PC-9 (cell line): Measurements from ENCODE around the gene HADHA. TPM values are rescaled to one million over a fixed set of nuclear protein-coding genes. Genes with fewer than 3 reads are reported as not detected.

Experiments
- BruUV-seq: library from RNA; stranded (reverse); fragments of 400-500 nt; replicated peaks from 2 replicates; lab custom pipeline; 2021; lab: Mats Ljungman, UMichigan
- CTCF ChIA-PET: fragments of 300-600 bp; sonication (Branson Sonifier 250); formaldehyde crosslinking; loops from one replicate; lab custom pipeline; 2022; ENCODE audit warnings: antibody characterized with exemption; lab: Charles Lee
- POLR2A ChIA-PET: fragments of 300-600 bp; sonication (Branson Sonifier 250); formaldehyde crosslinking; loops from one replicate; lab custom pipeline; 2022; ENCODE audit warnings: antibody characterized with exemption; ENCODE audit not compliant: unreplicated experiment; lab: Charles Lee
- DNase-seq, 2 experiments: peaks; one replicate each; pipeline versions ENCODE4 v3.0.0 to v3.0.0-alpha.2; 2015 to 2022; ENCODE audit warnings: mixed read lengths in 1 of 2
- H2AFZ ChIP-seq: fragments of 200-600 bp; sonication (generic); 2 replicates; pipeline ENCODE4 v1.8.1; 2017; ENCODE audit warnings: antibody characterized with exemption
- H3F3A ChIP-seq: fragments of 200-600 bp; sonication (generic); 2 replicates; pipeline ENCODE4 v1.8.1; 2017; ENCODE audit warnings: antibody characterized with exemption, mild to moderate bottlenecking, low read depth; ENCODE audit not compliant: insufficient read depth
- H3K27ac ChIP-seq: fragments of 200-600 bp; sonication (generic); 2 replicates; pipeline ENCODE4 v1.6.1; 2016; ENCODE audit warnings: mixed run types
- H3K27me3 ChIP-seq: fragments of 200-600 bp; sonication (generic); 2 replicates; pipeline ENCODE4 v1.6.1; 2016; ENCODE audit warnings: low read depth, mixed run types; ENCODE audit not compliant: insufficient read depth
- H3K36me3 ChIP-seq: fragments of 200-600 bp; sonication (generic); 2 replicates; pipeline ENCODE4 v1.6.1; 2016; ENCODE audit warnings: low read depth, mixed run types
- H3K4me1 ChIP-seq: fragments of 200-600 bp; sonication (generic); replicated peaks from 2 replicates; pipeline ENCODE4 v1.6.1; 2016; ENCODE audit warnings: mixed run types; ENCODE audit not compliant: insufficient read depth
- H3K4me2 ChIP-seq: fragments of 200-600 bp; sonication (generic); 2 replicates; pipeline ENCODE4 v1.6.1; 2017; ENCODE audit warnings: mixed run types
- H3K4me3 ChIP-seq: fragments of 200-600 bp; sonication (generic); 2 replicates; pipeline ENCODE4 v1.6.1; 2016; ENCODE audit warnings: mixed run types
- H3K79me2 ChIP-seq: fragments of 200-600 bp; sonication (generic); 2 replicates; pipeline ENCODE4 v1.6.1; 2017; ENCODE audit warnings: low read depth, mixed run types
- H3K9me2 ChIP-seq: fragments of 200-600 bp; sonication (generic); 2 replicates; pipeline ENCODE4 v1.8.1; 2017; ENCODE audit warnings: mild to moderate bottlenecking; ENCODE audit not compliant: insufficient read depth
- H3K9me3 ChIP-seq: fragments of 200-600 bp; sonication (generic); 2 replicates; pipeline ENCODE4 v1.8.1; 2016; ENCODE audit warnings: low read depth; ENCODE audit not compliant: insufficient read depth
- H4K20me1 ChIP-seq: fragments of 200-600 bp; sonication (generic); 2 replicates; pipeline ENCODE4 v1.8.1; 2017; ENCODE audit not compliant: insufficient read depth
- CTCF ChIP-seq: fragments of 200-600 bp; sonication (generic); conservative IDR thresholded peaks from 2 replicates; pipeline ENCODE4 v1.6.1; 2017; ENCODE audit warnings: mixed run types, antibody characterized with exemption, mild to moderate bottlenecking, moderate library complexity
- EZH2 ChIP-seq: fragments of 200-600 bp; sonication (generic); IDR thresholded peaks from 2 replicates; pipeline ENCODE4 v1.8.0; 2017; ENCODE audit warnings: antibody characterized with exemption, low read depth
- intact Hi-C: fragments of 100-400 bp; cut with micrococcal nuclease; formaldehyde crosslinking; loops from one replicate; pipeline ENCODE4 v1.10.0; 2022; ENCODE audit not compliant: unreplicated experiment
- total RNA-seq: library from RNA; stranded (reverse); gene quantifications from 2 replicates; pipeline ENCODE4 v1.2.3, GENCODE V29; 2021

Gene HADHA
- total RNA-seq, 1 experiment from 2014 or later: 129 TPM

GRCh38 chr2:26237868-26238267, 6.6 kb downstream of the HADHA start:
- no peak overlapping the region for H3K4me3 ChIP-seq
- 0 out of 2 replicates have a peak, but pooled peaks cover 6% of the 10 kb centered on the region for H3F3A ChIP-seq
- H3K9me3 ChIP-seq: no peaks in the 10 kb centered on the region
- H3K4me2 ChIP-seq: no peak overlapping the region
- H3K79me2 ChIP-seq: peaks cover 49% of the 10 kb centered on the region
- POLR2A ChIA-PET: no interaction called here
- peaks cover 21% of the 10 kb centered on the region for H3K36me3 ChIP-seq
- CTCF ChIA-PET: no interaction called here
- TF ChIP-seq EZH2: no peak
- TF ChIP-seq CTCF: no peak
- BruUV-seq: no TSS peak
- peaks cover 9% of the 10 kb centered on the region for H4K20me1 ChIP-seq
- H3K9me2 ChIP-seq: no peaks in the 10 kb centered on the region
- no peak for DNase-seq
- H2AFZ ChIP-seq: no peak overlapping the region
- intact Hi-C loops: loop anchor here (10.0 kb wide), 1 partner anchor 507 kb away; no protein-coding TSS in a partner anchor
- H3K27ac ChIP-seq: no peak overlapping the region
- peaks cover 26% of the 10 kb centered on the region for H3K4me1 ChIP-seq
- H3K27me3 ChIP-seq: no peaks in the 10 kb centered on the region

- no peaks in the 10 kb centered on the region for H3K27me3 ChIP-seq
- H3F3A ChIP-seq: no peaks in the 10 kb centered on the region; the same call in 1 of the 2 replicates
- no peak overlapping the region for H3K4me3 ChIP-seq
- DNase-seq: no peak
- TF ChIP-seq EZH2 (no peak), CTCF (peak; percentile 55)
- H3K9me3 ChIP-seq: no peaks in the 10 kb centered on the region
- peaks cover 2% of the 10 kb centered on the region for H3K4me1 ChIP-seq
- CTCF ChIA-PET: interaction anchor here (0.7 kb wide), 1 partner anchor 82 kb away, joined by 5 read pairs; no protein-coding TSS in a partner anchor
- H3K36me3 ChIP-seq: peaks cover 40% of the 10 kb centered on the region
- no TSS peak for BruUV-seq
- H3K79me2 ChIP-seq: peaks cover 21% of the 10 kb centered on the region
- peaks cover 2% of the 10 kb centered on the region for H4K20me1 ChIP-seq
- H2AFZ ChIP-seq: no peak overlapping the region
- no peak overlapping the region for H3K4me2 ChIP-seq
- H3K27ac ChIP-seq: no peak overlapping the region
- H3K9me2 ChIP-seq: no peaks in the 10 kb centered on the region
- intact Hi-C loops: loop anchor here (2.0 to 10.0 kb wide), 2 partner anchors 96 to 510 kb away; no protein-coding TSS in a partner anchor
- POLR2A ChIA-PET: interaction anchor here (0.7 kb wide), 1 partner anchor 205 kb away, joined by 3 read pairs; no protein-coding TSS in a partner anchor
Measured at GRCh38 chr2:26235089-26235488, 9.3 kb downstream of the HADHA start.

GRCh38 chr2:26230806-26231205, 13.6 kb downstream of the HADHA start:
- H3F3A ChIP-seq: no peaks in the 10 kb centered on the region; the same call in 1 of the 2 replicates
- no peak for DNase-seq
- no peaks in the 10 kb centered on the region for H3K9me2 ChIP-seq
- no peak for TF ChIP-seq CTCF
- TF ChIP-seq EZH2: no peak
- CTCF ChIA-PET: no interaction called here
- POLR2A ChIA-PET: interaction anchor here (0.6 kb wide), 1 partner anchor 39 kb away, joined by 3 read pairs; no protein-coding TSS in a partner anchor
- H3K36me3 ChIP-seq: peaks cover 51% of the 10 kb centered on the region
- H3K79me2 ChIP-seq: no peaks in the 10 kb centered on the region
- no peaks in the 10 kb centered on the region; the same call in 1 of the 2 replicates for H4K20me1 ChIP-seq
- H3K27ac ChIP-seq: no peak overlapping the region
- intact Hi-C loops: loop anchor here (10.0 kb wide), 1 partner anchor 514 kb away; no protein-coding TSS in a partner anchor
- H2AFZ ChIP-seq: no peak overlapping the region
- no peaks in the 10 kb centered on the region for H3K4me1 ChIP-seq
- no peak overlapping the region for H3K4me2 ChIP-seq
- no peak overlapping the region for H3K4me3 ChIP-seq
- no peaks in the 10 kb centered on the region for H3K27me3 ChIP-seq
- H3K9me3 ChIP-seq: no peaks in the 10 kb centered on the region
- BruUV-seq: no TSS peak
